Endothelial cell of umbilical vein (primary cell): ENCODE results near the gene C11orf21.

Experiments
- JUN ChIP-seq: IDR thresholded peaks from 2 replicates; pipeline ENCODE4 v1.6.1; 2011; ENCODE audit warnings: borderline replicate concordance, low read depth; ENCODE audit not compliant: insufficient read length, insufficient read depth
- TF ChIP-seq, protein P1 (sequence below), 2 donors: IDR thresholded peaks; 1 replicate in 1 of 2; 2 replicates in 1 of 2; pipeline ENCODE4 v1.5.1; 2011; ENCODE audit warnings: low read length in 2 of 2, mild to moderate bottlenecking in 2 of 2, moderate library complexity in 2 of 2, control low read depth in 1 of 2, inconsistent platforms in 1 of 2, low read depth in 1 of 2; ENCODE audit not compliant: insufficient read depth in 1 of 2; ENCODE audit errors: extremely low read depth in 1 of 2

DNA sequence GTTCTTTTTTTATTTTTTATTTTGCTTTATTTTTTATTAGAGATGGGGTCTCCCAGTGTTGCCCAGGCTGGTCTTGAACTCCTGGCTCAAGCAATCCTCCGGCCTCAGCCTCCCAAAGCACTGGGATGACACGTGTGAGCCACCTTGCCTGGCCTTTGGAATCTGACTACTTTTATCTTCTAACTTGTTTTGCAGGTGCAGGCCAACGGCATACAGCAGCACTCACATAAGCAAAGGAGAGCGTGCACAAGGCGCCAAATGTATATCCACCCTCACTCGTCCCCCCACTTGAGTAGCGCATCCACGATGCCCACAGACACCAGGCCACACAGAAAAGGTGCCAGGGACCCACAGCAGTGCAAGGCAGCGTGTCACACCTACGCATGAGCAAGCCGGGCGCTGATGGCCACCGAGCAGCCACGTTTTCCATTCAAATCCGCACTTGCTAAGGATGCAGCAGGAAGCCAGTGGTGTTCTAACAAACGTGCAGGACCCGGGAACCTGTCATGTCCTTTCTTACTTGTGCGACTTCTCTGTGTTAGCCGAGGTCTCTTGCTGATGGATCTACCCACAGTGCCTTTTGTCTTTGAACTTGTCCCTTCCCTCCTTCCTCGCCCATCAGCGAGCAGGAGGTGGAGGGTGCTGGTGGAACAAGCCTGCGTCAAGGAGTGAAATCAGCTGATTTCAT is 37.2 kb downstream of the C11orf21 start:
- no peak for TF ChIP-seq JUN
- TF ChIP-seq, protein P1, sequence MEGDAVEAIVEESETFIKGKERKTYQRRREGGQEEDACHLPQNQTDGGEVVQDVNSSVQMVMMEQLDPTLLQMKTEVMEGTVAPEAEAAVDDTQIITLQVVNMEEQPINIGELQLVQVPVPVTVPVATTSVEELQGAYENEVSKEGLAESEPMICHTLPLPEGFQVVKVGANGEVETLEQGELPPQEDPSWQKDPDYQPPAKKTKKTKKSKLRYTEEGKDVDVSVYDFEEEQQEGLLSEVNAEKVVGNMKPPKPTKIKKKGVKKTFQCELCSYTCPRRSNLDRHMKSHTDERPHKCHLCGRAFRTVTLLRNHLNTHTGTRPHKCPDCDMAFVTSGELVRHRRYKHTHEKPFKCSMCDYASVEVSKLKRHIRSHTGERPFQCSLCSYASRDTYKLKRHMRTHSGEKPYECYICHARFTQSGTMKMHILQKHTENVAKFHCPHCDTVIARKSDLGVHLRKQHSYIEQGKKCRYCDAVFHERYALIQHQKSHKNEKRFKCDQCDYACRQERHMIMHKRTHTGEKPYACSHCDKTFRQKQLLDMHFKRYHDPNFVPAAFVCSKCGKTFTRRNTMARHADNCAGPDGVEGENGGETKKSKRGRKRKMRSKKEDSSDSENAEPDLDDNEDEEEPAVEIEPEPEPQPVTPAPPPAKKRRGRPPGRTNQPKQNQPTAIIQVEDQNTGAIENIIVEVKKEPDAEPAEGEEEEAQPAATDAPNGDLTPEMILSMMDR (IDR thresholded peaks at IDR 0.05; ENCODE audit: extremely low read depth in 1 of 2, insufficient read depth in 1 of 2, low read depth in 1 of 2, low read length in 2 of 2) = no peak
